MM.1S (cell line): ENCODE results near the gene FALEC.
"Not testable (repeated sequence)": the region's sequence is repeated elsewhere in the genome, so short reads cannot be mapped to it uniquely, and the experiment has no call there.

ENCODE experiments used
- DNase-seq: peaks from one replicate; pipeline ENCODE4 v3.0.0-alpha.2; 2015
- H2AFZ ChIP-seq: fragments of 300-600 bp; sonication (generic); 2 replicates; pipeline ENCODE4 v1.6.0; 2016; ENCODE audit warnings: antibody characterized with exemption, low read length
- H3F3A ChIP-seq: fragments of 300-600 bp; sonication (generic); 2 replicates; pipeline ENCODE4 v1.6.1; 2016; ENCODE audit warnings: mild to moderate bottlenecking, antibody characterized with exemption, low read length, moderate library complexity, mixed read lengths; ENCODE audit not compliant: insufficient read depth
- H3K27ac ChIP-seq: fragments of 300-600 bp; sonication (generic); 2 replicates; pipeline ENCODE4 v1.5.1; 2016; ENCODE audit warnings: mild to moderate bottlenecking, low read length
- H3K27me3 ChIP-seq: fragments of 300-600 bp; sonication (generic); replicated peaks from 2 replicates; pipeline ENCODE4 v1.6.0; 2016; ENCODE audit warnings: low read length; ENCODE audit not compliant: insufficient read depth
- H3K36me3 ChIP-seq: fragments of 300-600 bp; sonication (generic); replicated peaks from 2 replicates; pipeline ENCODE4 v1.6.1; 2016; ENCODE audit warnings: mild to moderate bottlenecking, low read length, mixed read lengths; ENCODE audit not compliant: insufficient read depth
- H3K4me1 ChIP-seq: fragments of 300-600 bp; sonication (generic); 2 replicates; pipeline ENCODE4 v1.6.1; 2016; ENCODE audit warnings: low read length, mixed read lengths
- H3K4me2 ChIP-seq: fragments of 300-600 bp; sonication (generic); 2 replicates; pipeline ENCODE4 v1.6.0; 2016; ENCODE audit warnings: low read depth, low read length
- H3K4me3 ChIP-seq: fragments of 300-600 bp; sonication (generic); 2 replicates; pipeline ENCODE4 v1.5.1; 2016; ENCODE audit warnings: low read length, mixed read lengths
- H3K79me2 ChIP-seq: fragments of 300-600 bp; sonication (generic); 2 replicates; pipeline ENCODE4 v1.6.1; 2016; ENCODE audit warnings: mixed run types, low read length, mixed read lengths
- H3K9ac ChIP-seq: fragments of 300-600 bp; sonication (generic); 2 replicates; pipeline ENCODE4 v1.6.1; 2016; ENCODE audit warnings: low read length, mixed read lengths
- H3K9me2 ChIP-seq: fragments of 300-600 bp; sonication (generic); replicated peaks from 2 replicates; pipeline ENCODE4 v1.6.1; 2016; ENCODE audit warnings: mild to moderate bottlenecking, low read length, mixed read lengths; ENCODE audit not compliant: insufficient read depth
- H3K9me3 ChIP-seq: fragments of 300-600 bp; sonication (generic); replicated peaks from 2 replicates; pipeline ENCODE4 v1.6.1; 2016; ENCODE audit warnings: mild to moderate bottlenecking, low read length, mixed read lengths; ENCODE audit not compliant: insufficient read depth
- H4K20me1 ChIP-seq: fragments of 300-600 bp; sonication (generic); 2 replicates; pipeline ENCODE4 v1.6.1; 2016; ENCODE audit warnings: mild to moderate bottlenecking, low read length, moderate library complexity, mixed read lengths; ENCODE audit not compliant: insufficient read depth
- EZH2 ChIP-seq: fragments of 300-600 bp; sonication (generic); optimal IDR thresholded peaks from 2 replicates; pipeline ENCODE3; 2017; ENCODE audit warnings: low read depth, mild to moderate bottlenecking, antibody characterized with exemption, low read length, mixed read lengths
- EZH2phosphoT487 ChIP-seq: fragments of 300-600 bp; sonication (generic); IDR thresholded peaks from 2 replicates; pipeline ENCODE4 v1.6.1; 2018; ENCODE audit warnings: antibody characterized with exemption, low read length
- TF ChIP-seq, protein P1 (sequence below): fragments of 300-600 bp; sonication (generic); IDR thresholded peaks from 2 replicates; pipeline ENCODE4 v1.5.1; 2016; ENCODE audit warnings: antibody characterized with exemption, low read length, mixed read lengths

Gene FALEC

DNA sequence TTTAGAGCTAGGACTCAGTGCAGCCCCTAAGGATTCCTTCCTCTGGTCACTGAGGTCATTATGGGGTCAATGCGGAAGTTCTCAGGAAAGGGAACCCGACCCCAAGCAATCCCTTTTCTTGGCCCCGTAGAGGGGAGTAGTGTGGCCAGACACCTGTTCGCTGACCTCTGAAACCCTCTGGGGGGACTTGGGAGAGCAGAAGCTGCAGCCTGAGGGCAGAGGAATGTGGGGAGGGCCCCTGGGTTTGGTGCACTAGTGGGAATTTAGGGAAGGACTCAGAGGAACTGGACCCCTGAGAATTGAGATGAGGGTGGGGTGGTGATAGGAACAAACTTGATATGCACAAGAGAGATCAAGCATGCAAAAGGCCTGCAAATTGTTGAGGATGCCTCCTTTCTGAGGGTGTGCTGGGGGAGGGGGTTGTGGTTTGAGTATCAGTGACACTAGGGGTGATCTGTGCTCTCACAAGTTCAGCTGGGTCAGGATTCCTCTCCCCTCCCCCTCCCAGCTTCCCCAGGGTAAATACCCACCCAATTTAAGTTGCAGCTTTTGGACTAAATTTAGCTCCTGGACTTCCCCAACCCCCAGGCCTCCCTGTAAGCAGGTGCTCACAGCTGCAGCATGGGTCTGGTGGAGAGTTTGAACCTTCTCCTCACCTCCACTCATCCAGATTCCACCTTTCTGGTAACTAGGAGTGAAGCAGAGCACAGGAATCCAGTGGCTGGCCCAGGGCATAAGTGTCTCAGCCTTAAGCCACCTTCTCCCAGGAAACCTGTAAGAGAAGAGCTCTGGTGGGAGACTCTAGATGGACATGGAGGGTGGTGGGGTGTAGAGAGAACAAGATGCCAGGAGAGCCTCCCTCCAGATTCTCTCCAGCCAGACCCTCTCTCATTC lies 47.1 kb downstream of the FALEC start:
- Histone ChIP-seq H3K27ac (peak overlapping the region; percentile 95), H2AFZ (0 out of 2 replicates have a peak overlapping the region, but pooled peaks have one; percentile 49), H3K4me2 (peak overlapping the region; percentile 95), H4K20me1 (no peaks in the 10 kb centered on the region), H3K9ac (peak overlapping the region; percentile 84), H3K36me3 (no peaks in the 10 kb centered on the region), H3K4me1 (peaks cover 64% of the 10 kb centered on the region), H3F3A (peaks cover 76% of the 10 kb centered on the region), H3K27me3 (no peaks in the 10 kb centered on the region), H3K79me2 (peaks cover 16% of the 10 kb centered on the region), H3K4me3 (peak overlapping the region; percentile 73), H3K9me3 (no peaks in the 10 kb centered on the region), H3K9me2 (no peaks in the 10 kb centered on the region)
- DNase-seq, result peak; percentile 100
- TF ChIP-seq, protein P1, sequence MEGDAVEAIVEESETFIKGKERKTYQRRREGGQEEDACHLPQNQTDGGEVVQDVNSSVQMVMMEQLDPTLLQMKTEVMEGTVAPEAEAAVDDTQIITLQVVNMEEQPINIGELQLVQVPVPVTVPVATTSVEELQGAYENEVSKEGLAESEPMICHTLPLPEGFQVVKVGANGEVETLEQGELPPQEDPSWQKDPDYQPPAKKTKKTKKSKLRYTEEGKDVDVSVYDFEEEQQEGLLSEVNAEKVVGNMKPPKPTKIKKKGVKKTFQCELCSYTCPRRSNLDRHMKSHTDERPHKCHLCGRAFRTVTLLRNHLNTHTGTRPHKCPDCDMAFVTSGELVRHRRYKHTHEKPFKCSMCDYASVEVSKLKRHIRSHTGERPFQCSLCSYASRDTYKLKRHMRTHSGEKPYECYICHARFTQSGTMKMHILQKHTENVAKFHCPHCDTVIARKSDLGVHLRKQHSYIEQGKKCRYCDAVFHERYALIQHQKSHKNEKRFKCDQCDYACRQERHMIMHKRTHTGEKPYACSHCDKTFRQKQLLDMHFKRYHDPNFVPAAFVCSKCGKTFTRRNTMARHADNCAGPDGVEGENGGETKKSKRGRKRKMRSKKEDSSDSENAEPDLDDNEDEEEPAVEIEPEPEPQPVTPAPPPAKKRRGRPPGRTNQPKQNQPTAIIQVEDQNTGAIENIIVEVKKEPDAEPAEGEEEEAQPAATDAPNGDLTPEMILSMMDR, result no peak
- TF ChIP-seq EZH2phosphoT487, result no peak
- no peak for TF ChIP-seq EZH2

DNA sequence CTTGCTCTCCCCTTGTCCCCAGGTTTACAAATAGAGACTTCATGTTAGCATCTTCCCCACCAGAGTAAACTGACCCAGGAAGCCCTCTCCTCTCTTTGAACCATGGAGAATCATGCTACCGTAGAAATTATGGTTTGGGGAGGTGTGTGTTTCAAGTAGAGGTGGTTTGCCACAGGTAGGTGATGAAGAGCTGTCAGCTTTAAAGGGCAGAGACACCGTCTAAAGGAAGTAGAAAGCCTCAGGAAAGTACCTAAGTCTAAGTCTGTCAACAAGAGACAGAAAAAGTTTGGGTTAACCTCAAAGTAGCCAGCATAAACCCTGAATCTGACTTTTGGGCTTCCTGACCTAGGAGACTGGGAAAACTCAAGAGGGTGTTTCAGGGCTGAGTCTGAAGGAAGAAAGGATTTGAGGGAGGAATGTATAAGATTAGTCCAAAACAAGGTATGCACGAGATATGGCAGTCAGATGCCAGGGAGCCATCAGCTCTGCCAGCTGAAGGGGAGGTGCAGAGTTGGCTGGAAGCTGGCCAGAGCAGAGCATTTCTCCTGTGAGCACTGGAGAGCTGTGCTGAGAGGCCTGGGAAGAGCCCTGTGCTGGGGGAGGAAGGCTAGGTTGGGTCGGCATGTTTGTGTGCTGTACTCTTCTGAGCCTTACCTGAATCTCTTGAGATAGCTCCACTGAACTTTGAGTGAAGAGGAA lies 47.9 kb downstream of the FALEC start:
- peaks cover 16% of the 10 kb centered on the region for H3K79me2 ChIP-seq
- peak overlapping the region; percentile 50 for H3K4me3 ChIP-seq
- no peaks in the 10 kb centered on the region for H3K9me3 ChIP-seq
- peaks cover 72% of the 10 kb centered on the region for H3K4me1 ChIP-seq
- no peak overlapping the region for H2AFZ ChIP-seq
- peak overlapping the region; percentile 95 for H3K4me2 ChIP-seq
- H3K9ac ChIP-seq, result peak overlapping the region; percentile 84
- H3K36me3 ChIP-seq, result no peaks in the 10 kb centered on the region
- H3K27me3 ChIP-seq, result no peaks in the 10 kb centered on the region
- no peaks in the 10 kb centered on the region for H3K9me2 ChIP-seq
- peak overlapping the region; percentile 95 for H3K27ac ChIP-seq
- peaks cover 84% of the 10 kb centered on the region for H3F3A ChIP-seq
- peak; percentile 95 for DNase-seq
- TF ChIP-seq, protein P1, result peak; percentile 43
- TF ChIP-seq EZH2phosphoT487 (no peak), EZH2 (no peak)
- no peaks in the 10 kb centered on the region for H4K20me1 ChIP-seq

DNA sequence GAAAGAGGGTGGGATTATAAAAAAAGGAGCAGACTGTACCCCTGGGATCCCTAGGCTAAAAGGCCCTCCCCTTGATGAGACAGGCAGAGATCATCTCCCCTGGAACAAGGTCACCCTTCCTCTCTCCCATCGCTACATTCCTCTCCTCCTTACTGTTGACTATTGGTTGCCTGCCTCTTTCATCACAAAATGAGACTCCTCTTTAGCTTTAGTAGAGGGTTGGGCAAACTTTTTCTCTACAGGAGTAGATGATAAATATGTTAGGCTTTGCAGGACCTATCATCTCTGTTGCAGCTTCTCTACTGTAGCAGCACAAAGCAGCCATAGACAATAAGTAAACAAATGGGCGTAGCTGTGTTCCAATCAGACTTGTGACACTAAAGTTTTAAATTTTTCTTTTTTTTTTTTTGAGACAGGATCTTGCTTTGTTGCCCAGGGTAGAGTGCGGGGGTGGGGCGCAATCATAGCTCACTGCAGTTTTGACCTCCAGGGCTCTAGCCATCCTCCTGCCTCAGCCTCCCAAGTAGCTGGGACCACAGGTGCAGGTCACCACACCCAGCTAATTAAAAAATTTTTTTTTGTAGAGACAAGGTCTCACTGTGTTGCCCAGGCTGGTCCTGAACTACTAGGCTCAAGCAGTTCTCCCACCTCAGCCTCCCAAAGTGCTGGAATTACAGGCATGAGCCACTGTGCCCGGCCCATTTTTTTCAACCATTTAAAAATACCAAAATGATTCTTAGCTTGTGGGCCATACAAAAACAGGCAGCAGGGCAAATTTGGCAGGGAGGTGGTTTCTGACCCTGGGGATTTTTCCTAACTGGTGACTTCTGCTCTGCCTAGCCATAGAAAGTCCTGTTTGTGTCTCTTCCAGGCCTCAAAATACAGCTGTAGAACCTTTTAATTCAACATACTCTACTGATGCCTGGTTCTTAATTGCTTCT lies 48.8 kb downstream of the FALEC start:
- peaks cover 92% of the 10 kb centered on the region for H3F3A ChIP-seq
- H3K9me2 ChIP-seq, result no peaks in the 10 kb centered on the region
- H3K79me2 ChIP-seq, result peaks cover 19% of the 10 kb centered on the region
- H3K4me2 ChIP-seq, result peak overlapping the region; percentile 95
- TF ChIP-seq, protein P1, result no peak
- TF ChIP-seq EZH2, result no peak
- H3K4me1 ChIP-seq, result peaks cover 79% of the 10 kb centered on the region
- peak overlapping the region; percentile 95 for H3K27ac ChIP-seq
- peak overlapping the region; percentile 84 for H3K9ac ChIP-seq
- no peaks in the 10 kb centered on the region for H3K9me3 ChIP-seq
- no peaks in the 10 kb centered on the region for H3K36me3 ChIP-seq
- no peaks in the 10 kb centered on the region for H4K20me1 ChIP-seq
- H3K4me3 ChIP-seq, result peak overlapping the region; percentile 31
- no peaks in the 10 kb centered on the region for H3K27me3 ChIP-seq
- peak; percentile 49 for DNase-seq
- no peak overlapping the region for H2AFZ ChIP-seq

DNA sequence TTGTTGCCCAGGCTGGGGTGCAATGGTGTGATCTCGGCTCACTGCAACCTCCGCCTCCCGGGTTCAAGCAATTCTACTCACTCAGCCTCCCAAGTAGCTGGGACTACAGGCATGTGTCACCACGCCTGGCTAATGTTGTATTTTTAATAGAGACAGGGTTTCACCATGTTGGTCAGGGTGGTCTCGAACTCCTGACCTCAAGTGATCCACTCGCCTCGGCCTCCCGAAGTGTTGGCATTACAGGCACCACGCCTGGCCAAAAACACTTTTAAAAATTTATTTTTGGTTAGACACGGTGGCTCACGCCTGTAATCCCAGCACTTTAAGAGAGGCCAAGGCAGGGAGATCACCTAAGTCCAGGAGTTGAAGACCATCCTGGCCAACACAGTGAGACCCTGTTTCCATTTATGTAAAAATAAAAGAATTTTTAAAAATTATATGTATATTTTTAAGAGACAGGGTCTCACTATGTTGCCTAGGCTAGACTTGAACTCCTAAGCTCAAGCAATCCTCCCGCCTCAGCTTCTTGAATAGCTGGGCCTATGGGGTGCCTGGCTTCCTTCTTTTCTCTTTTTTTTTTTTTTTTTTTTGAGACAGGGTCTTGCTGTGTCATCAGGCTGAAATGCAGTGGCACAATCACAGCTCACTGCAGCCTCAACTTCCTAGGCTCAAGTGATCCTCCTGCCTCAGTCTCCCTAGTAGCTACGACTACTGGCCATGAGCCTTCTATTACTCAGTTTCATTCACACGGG lies 49.9 kb downstream of the FALEC start:
- H3F3A ChIP-seq, result peaks cover 99% of the 10 kb centered on the region
- H3K4me3 ChIP-seq, H2AFZ ChIP-seq, H3K9ac ChIP-seq, H3K27me3 ChIP-seq, DNase-seq, H3K9me3 ChIP-seq, H4K20me1 ChIP-seq, H3K9me2 ChIP-seq, H3K36me3 ChIP-seq: not testable (repeated sequence)
- peaks cover 81% of the 10 kb centered on the region for H3K4me1 ChIP-seq
- H3K4me2 ChIP-seq, result peak overlapping the region; percentile 95; the same call in 1 of the 2 replicates
- peaks cover 30% of the 10 kb centered on the region for H3K79me2 ChIP-seq
- peak overlapping the region; percentile 95; the same call in 1 of the 2 replicates for H3K27ac ChIP-seq
